Measurements from ENCODE around the gene FLACC1.

GRCh38 chr2:201363857-201364560 lies 6.9 kb upstream of the FLACC1 start:
- TF ChIP-seq CBX3 (IDR thresholded peaks at IDR 0.05; ENCODE audit: borderline replicate concordance in 1 of 2, low read length in 2 of 2) (no peak), NKRF (IDR thresholded peaks at IDR 0.05; ENCODE audit: borderline replicate concordance) (no peak), EP300 (IDR thresholded peaks at IDR 0.05; ENCODE audit: low read length) (no peak)
